Neural cell (in vitro differentiated cells): ENCODE data around the gene ARHGAP29.
"Not testable (repeated sequence)": the region's sequence is repeated elsewhere in the genome, so short reads cannot be mapped to it uniquely, and the experiment has no call there.

Experiments
- CTCF ChIP-seq: fragments of 450-650 bp; IDR thresholded peaks from 2 replicates; pipeline ENCODE4 v1.5.1; 2014; ENCODE audit warnings: antibody characterized with exemption, mild to moderate bottlenecking, moderate library complexity; ENCODE audit not compliant: poor library complexity, severe bottlenecking
- EP300 ChIP-seq: fragments of 450-650 bp; conservative IDR thresholded peaks from 2 replicates; pipeline ENCODE4 v1.6.1; 2014; ENCODE audit warnings: antibody characterized with exemption, mild to moderate bottlenecking, moderate library complexity; ENCODE audit not compliant: poor library complexity, severe bottlenecking
- EZH2 ChIP-seq: fragments of 200-600, 300-800 bp; shearing (Covaris generic), sonication (generic); IDR thresholded peaks from 2 replicates; pipeline ENCODE4 v1.6.1; 2014; ENCODE audit warnings: antibody characterized with exemption, low read length, borderline replicate concordance, mild to moderate bottlenecking; ENCODE audit not compliant: insufficient read depth, poor library complexity, severe bottlenecking
- MXI1 ChIP-seq: fragments of 450-650 bp; conservative IDR thresholded peaks from 2 replicates; pipeline ENCODE4 v1.6.1; 2014; ENCODE audit warnings: antibody characterized with exemption, mild to moderate bottlenecking; ENCODE audit not compliant: poor library complexity, severe bottlenecking
- RAD21 ChIP-seq: fragments of 450-650 bp; conservative IDR thresholded peaks from 2 replicates; pipeline ENCODE4 v1.6.1; 2014; ENCODE audit warnings: antibody characterized with exemption, mild to moderate bottlenecking, moderate library complexity
- REST ChIP-seq: IDR thresholded peaks from 2 replicates; pipeline ENCODE4 v1.6.1; 2012; ENCODE audit warnings: borderline replicate concordance

DNA sequence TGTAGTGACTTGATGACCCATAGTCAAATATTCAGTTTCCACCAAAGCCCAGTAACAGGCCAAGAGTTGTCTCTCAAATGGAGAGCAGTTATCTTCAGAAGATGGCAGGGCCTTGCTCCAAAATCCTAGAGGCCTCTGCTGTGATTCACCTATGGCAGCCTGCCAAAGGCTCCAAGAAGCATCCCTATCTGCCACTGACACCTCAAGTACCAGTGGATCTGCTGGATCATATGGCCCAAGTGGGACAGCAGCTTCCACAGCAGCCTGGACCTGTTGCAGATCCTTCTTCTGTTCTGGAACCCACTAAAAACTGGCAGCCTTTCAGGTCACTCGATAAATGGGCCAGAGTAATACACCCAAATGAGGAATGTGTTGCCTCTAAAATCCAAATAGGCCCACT is 73.3 kb downstream of the ARHGAP29 start:
- not testable (repeated sequence) for TF ChIP-seq EZH2, MXI1, REST, CTCF, RAD21, EP300
